Stimulated activated memory B cell treated with anti-CD40 and anti-IgM and Interleukin-4, amounts not matched to agents 10 μg/mL and 1 μg/mL and 100 μg/mL, for 72 hours (primary cell): ENCODE measurements around the gene VWA7.

Experiments
- ATAC-seq: fragments of 150-1000 bp; cut with Tn5 transposase; 2 replicates; pipeline ENCODE4 v1.10.0; 2021
- H3K27ac Mint-ChIP-seq: one replicate; pipeline ENCODE4 v1.8.0; 2022; ENCODE audit warnings: mild to moderate bottlenecking, mixed read lengths
- H3K27me3 Mint-ChIP-seq: one replicate; pipeline ENCODE4 v1.8.0; 2022; ENCODE audit warnings: mixed read lengths
- H3K36me3 Mint-ChIP-seq: one replicate; pipeline ENCODE4 v1.8.0; 2022; ENCODE audit warnings: mixed read lengths
- H3K4me1 Mint-ChIP-seq: one replicate; pipeline ENCODE4 v1.8.0; 2022; ENCODE audit warnings: mixed read lengths
- H3K4me3 Mint-ChIP-seq: one replicate; pipeline ENCODE4 v1.8.0; 2022; ENCODE audit warnings: mild to moderate bottlenecking, moderate library complexity, mixed read lengths
- H3K9me3 Mint-ChIP-seq: one replicate; pipeline ENCODE4 v1.8.0; 2022; ENCODE audit warnings: mixed read lengths

VWA7 gene

DNA sequence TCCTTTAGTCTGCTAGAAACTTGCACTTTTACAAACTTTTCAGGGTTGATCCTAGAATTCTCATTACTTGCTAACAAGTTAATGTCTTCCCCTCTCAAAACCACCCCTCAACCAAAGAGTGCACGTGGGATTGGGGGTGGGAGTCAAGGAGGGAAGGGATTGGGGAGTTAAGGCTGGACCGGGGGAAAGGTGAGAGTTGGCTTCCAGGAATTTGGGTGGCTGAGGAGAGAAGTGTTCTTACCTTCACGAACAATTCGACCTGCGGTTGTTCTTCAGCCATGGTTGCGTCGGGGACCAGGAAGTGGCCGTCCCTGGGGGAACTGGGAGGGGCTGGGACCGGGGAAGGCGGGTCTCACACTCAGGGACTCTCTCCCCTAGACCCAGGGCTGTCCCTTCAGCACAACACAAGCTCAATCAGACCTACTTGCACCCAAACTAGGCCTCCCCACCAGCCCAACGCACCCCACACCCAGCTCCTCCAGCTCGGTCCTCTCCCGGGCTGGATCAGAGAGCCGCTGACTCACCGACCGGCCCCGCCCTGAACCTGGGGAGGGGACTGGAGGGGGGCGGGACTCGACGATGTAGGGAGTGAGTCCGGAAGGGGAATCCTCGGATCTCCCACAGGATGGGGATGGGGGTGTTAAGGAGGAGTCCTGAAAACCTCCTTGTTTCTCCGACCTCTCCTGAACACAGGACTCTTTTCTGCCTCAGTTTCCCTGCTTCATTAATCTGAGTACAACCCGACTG is 40.9 kb downstream of the VWA7 start, which contains the start of gene CLIC1:
Gene CLIC1, minus strand, starts transcription at position 510 of the 747 bp plus-strand sequence. Its CDS starts 230 bp downstream, at position 280.
- H3K4me1 Mint-ChIP-seq, result peaks cover 63% of the 10 kb centered on the region
- ATAC-seq, result peak; percentile 69
- no peaks in the 10 kb centered on the region for H3K27me3 Mint-ChIP-seq
- H3K4me3 Mint-ChIP-seq, result peak within 1 kb of the TSS; percentile 95
- peaks cover 24% of the 10 kb centered on the region for H3K36me3 Mint-ChIP-seq
- H3K9me3 Mint-ChIP-seq, result no peaks in the 10 kb centered on the region
- peak within 1 kb of the TSS; percentile 90 for H3K27ac Mint-ChIP-seq

DNA sequence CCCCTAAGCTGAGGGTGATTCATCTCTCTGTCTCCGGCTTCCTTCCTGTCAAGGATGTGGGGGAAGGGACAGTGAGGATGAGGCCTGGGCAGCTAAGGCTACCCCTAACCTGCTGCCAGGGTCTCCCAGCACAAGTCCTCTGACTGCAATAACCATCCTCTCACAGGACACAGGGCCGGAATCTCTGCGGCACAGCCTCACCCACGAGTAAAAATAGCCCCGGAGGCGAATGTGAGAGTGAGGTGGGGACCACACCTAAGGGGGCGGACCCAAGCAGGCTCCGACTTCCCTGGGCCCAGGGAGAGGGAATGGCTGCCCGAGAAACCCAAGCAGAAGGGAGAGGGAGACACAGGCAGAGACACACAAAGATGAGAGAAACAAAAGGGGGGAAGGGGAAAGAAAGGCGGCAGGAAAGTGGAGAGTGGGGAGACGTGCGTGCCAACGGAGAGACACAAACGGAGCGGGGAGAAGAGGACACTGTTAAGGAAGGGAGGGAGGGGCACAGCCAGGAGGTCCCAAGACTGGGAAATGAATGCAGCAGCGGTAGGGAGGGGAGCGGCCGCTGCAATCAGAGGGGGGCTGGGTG is 42.2 kb downstream of the VWA7 start:
- peak overlapping the region; percentile 90 for H3K27ac Mint-ChIP-seq
- H3K27me3 Mint-ChIP-seq, result no peaks in the 10 kb centered on the region
- peaks cover 36% of the 10 kb centered on the region for H3K36me3 Mint-ChIP-seq
- H3K9me3 Mint-ChIP-seq, result no peaks in the 10 kb centered on the region
- peaks cover 63% of the 10 kb centered on the region for H3K4me1 Mint-ChIP-seq
- peak overlapping the region; percentile 95 for H3K4me3 Mint-ChIP-seq
- ATAC-seq, result peak; percentile 35

DNA sequence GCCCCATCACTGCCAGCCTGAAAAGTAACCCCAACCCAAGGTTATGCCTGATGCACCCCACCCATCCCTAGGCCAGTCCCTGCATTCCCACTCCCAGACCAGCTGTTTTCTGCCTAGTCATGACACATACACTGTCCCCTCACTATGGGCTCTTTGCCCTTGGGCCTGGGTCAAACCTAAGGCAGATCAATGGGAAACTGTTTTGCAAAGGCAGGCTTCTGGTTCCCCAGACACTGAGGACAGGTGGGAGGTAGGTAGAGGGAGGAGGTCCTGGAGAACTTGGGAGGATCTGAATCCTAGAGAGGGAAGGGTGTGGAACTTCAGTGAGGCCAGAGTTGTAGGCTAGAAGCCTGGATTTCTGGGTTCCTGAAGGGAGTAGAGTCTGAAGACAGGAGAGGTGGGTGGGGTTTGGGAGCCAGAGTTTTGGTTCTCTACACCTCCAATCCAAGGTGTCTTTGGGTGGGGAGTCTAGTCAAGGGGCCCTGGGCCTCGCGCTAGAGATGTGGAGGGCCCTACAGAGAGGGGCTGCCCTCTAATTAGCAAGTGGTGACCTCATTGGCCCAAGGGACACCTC is 42.8 kb downstream of the VWA7 start:
- Mint-ChIP-seq H3K27ac (peak overlapping the region; percentile 90), H3K4me3 (peak overlapping the region; percentile 95), H3K4me1 (peaks cover 58% of the 10 kb centered on the region), H3K9me3 (no peaks in the 10 kb centered on the region), H3K27me3 (no peaks in the 10 kb centered on the region), H3K36me3 (peaks cover 36% of the 10 kb centered on the region)
- ATAC-seq, result no peak

DNA sequence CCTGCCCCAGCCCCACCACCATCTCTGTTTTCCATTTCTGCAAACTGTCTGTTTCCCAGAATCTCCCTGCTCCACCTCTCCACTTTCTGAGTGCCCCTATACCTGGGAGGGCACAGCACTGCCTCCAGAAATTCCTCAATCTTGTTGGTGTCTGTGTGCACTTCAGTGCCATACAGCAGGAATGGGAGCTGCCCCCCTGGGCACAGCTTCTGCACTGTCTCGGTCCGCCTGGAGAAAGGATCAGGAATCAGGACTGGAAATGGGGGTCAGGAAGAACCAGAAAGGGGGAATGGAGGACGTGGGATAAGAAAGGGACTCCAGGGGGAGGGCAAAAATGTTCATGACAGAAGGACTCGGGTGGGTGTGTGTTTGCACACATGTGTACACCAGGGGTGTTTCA is 43.4 kb downstream of the VWA7 start:
- H3K9me3 Mint-ChIP-seq, result no peaks in the 10 kb centered on the region
- ATAC-seq, result no peak
- H3K36me3 Mint-ChIP-seq, result peaks cover 36% of the 10 kb centered on the region
- no peaks in the 10 kb centered on the region for H3K27me3 Mint-ChIP-seq
- peaks cover 58% of the 10 kb centered on the region for H3K4me1 Mint-ChIP-seq
- H3K27ac Mint-ChIP-seq, result peak overlapping the region; percentile 90
- peak overlapping the region; percentile 39 for H3K4me3 Mint-ChIP-seq

DNA sequence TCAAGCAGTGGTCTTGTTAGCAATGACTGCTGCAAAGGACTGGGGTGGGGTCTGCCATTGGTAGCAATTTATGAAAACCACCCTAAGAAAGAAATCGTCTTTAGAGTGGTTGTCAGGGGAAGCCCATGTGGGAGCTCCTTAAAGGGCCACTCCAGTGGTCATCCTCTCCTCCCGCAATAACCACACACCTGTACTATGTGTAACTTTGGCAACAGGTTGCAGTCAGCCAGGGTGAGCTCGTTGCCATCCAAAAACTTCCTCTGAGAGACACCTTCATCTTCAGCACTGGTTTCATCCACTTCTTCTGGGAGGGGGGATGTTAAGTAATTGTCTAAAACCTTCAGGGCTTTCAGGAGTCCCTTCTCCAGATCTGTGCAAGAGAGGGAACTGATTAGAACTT is 45.1 kb downstream of the VWA7 start:
- H3K4me3 Mint-ChIP-seq, result no peak overlapping the region
- H3K27me3 Mint-ChIP-seq, result no peaks in the 10 kb centered on the region
- H3K36me3 Mint-ChIP-seq, result peaks cover 39% of the 10 kb centered on the region
- no peak for ATAC-seq
- H3K27ac Mint-ChIP-seq, result no peak overlapping the region
- peaks cover 57% of the 10 kb centered on the region for H3K4me1 Mint-ChIP-seq
- no peaks in the 10 kb centered on the region for H3K9me3 Mint-ChIP-seq

DNA sequence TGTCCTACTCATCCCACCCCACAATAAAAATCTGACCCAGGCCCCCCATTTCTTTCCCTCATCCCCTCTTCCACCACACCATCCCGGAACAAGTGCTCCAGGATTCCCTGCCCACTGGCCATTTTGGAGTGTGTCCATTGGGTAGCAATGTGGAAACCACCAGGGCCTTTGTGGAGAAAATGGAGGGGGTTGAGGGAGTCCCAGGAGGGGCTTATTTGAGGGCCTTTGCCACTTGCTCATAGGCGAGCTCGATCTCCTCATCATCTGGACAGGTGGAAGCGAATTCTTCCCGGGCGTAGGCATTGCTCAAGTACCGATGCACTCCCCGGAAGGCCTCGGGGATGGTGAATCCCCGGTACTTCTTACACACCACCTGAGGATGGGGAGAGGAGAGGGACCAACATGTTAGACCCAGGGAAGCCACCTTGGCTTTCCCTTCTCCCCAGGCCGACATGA is 46.5 kb downstream of the VWA7 start:
- ATAC-seq, result no peak
- no peaks in the 10 kb centered on the region for H3K27me3 Mint-ChIP-seq

DNA sequence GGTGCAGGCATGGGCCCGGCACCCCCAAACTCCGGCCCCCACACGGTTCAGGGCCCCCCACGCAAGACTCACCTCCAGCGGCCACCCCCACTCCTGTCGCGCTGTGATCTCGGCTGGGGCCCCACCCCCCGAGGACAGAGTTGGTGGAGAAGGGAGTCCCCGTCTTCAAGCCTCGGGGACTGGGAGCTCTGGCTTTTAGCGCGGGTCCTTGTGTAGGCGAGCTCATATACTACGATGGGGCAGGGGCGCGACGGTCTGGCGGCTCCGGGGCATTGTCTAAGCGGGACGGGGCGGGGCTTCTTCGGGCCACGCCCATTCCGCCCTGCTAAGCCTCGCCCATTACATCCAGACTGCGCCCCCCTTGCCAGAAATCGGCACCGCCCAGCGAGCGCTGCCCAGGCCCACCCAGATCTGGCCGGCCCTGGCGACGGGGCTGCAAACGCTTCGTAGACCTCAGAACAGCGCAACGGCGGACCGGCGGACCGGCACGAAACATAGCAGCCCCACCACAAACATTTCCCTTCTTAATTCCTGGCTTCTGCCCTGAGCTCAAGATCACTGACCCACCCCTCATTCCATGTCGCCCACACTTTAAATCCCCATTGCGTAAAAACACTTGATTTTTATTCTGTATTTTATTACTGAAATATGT is 47.0 kb downstream of the VWA7 start:
- peak; percentile 77 for ATAC-seq
- Mint-ChIP-seq H3K4me1 (peaks cover 68% of the 10 kb centered on the region), H3K4me3 (peak overlapping the region; percentile 98), H3K27me3 (no peaks in the 10 kb centered on the region), H3K27ac (peak overlapping the region; percentile 86), H3K36me3 (peaks cover 50% of the 10 kb centered on the region), H3K9me3 (no peaks in the 10 kb centered on the region)

More for the DNA sequence above, 46.5 kb downstream of the VWA7 start:
- peak overlapping the region; percentile 86 for H3K27ac Mint-ChIP-seq
- H3K4me1 Mint-ChIP-seq, result peaks cover 64% of the 10 kb centered on the region
- H3K36me3 Mint-ChIP-seq, result peaks cover 50% of the 10 kb centered on the region
- H3K4me3 Mint-ChIP-seq, result peak overlapping the region; percentile 98
- H3K9me3 Mint-ChIP-seq, result no peaks in the 10 kb centered on the region

DNA sequence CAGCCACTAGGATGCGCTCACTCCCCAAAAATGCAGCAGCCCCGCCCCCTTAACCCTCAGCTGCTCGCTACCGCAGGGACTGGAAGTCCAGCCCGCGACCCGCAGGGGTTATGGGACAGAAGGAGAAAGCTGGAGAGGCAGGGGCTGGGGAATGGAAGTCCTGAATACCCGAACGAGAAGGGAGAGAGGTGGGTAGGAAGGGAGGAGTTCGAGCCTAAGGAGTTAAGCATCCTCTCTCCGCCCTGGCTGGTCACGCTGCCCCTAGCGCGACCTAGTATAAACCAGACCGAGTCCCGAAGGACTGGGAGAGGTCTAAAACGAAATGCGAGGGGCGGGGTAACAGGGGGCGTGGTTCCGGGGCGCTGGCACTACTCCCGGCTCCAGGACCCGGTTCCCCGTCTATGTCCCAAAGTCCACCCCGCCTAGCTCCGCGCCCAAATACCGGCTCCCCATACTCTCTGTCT is 47.6 kb downstream of the VWA7 start:
- Mint-ChIP-seq H3K27me3 (no peaks in the 10 kb centered on the region), H3K27ac (peak overlapping the region; percentile 86), H3K9me3 (no peaks in the 10 kb centered on the region), H3K4me1 (peaks cover 63% of the 10 kb centered on the region), H3K4me3 (peak overlapping the region; percentile 98), H3K36me3 (peaks cover 47% of the 10 kb centered on the region)
- peak; percentile 87 for ATAC-seq

DNA sequence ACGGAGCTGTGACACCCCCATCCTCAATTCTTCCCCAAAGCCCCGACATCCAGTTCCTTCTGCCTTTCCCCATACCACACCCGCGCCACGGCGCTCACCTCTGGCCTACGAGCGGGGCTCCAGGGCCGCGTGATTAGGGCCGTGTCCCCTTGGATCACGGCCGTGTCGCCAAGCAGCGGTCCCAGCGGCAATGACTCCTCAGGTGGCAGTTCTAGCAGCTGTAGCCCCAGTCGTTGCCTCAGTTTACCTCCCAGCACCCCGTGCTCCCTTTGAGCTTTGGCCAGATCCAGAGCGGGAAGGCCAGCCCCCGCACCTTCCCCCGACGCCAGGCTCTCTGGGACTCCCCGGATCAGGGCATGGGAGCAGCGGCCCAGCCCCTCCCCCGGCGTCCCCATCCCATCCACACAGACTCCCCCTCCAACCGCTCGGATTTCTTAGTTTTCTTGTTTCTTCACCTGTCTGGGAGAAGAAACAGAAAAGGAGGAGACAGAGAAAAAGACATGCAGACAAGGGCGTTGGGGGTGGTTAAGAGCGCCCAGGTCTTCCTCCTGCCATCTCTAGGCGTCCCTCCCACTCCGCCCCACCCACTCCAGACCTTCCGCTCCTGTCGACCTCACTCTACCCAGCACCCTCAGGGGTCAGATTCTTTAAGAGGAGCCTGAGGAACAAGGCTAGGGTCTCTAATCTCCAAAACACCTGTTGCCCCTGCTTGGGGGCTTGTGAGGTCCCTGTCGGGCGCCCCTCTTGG is 48.2 kb downstream of the VWA7 start, which contains the start of gene DDAH2:
Gene DDAH2, minus strand, starts transcription at position 533 of the 748 bp plus-strand sequence. Its CDS starts 138 bp downstream, at position 395.
- no peaks in the 10 kb centered on the region for H3K27me3 Mint-ChIP-seq
- ATAC-seq, result peak; percentile 38
- peak within 1 kb of the TSS; percentile 86 for H3K27ac Mint-ChIP-seq
- no peaks in the 10 kb centered on the region for H3K9me3 Mint-ChIP-seq
- H3K4me3 Mint-ChIP-seq, result peak within 1 kb of the TSS; percentile 98
- peaks cover 58% of the 10 kb centered on the region for H3K4me1 Mint-ChIP-seq
- H3K36me3 Mint-ChIP-seq, result peaks cover 47% of the 10 kb centered on the region

DNA sequence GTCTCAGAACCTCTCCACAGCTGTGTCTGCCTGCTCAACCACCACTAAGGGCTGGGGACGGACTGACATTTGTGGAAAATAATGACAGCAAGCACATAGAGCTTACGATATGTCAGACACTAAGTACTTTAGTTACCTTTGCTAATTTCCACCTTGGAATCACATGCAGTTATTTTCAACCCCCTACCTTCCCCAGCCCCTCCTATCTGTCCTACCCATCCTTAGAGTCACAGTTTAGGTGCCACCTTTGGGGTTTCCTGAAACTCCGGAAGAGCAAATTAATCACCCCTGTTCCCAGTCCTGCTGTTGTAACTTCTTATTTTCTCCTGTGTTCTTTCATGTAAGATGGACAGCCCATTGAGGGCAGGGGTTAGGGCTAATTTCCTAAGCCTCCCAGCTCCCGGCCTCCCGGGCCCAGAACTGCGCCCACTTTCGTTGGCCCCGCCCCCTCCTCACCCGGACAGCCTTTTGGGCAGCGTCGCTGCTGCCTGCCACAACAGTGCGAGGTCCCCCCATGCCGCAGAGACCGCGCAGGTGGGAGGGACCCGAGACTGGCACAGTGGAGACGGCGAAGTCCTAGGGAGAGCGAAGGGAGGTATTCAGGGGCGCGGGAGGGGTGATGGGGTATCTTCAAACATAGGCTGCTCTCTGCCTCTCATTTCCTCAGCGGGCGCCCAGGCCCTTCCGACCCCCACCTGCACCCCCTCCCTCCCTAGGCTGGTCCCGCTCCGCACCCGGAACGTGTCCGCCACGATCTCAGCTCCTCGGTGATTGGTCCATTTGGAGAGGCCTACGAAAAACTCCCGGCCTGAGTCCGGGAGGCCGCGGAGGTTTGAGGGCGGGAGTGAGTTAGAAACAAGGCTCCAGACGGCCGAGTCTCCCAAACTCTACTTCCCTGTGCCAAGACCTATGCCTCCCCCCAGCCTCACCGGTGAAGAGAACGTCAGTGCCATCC is 49.1 kb downstream of the VWA7 start:
- no peak for ATAC-seq
- H3K4me1 Mint-ChIP-seq, result peaks cover 60% of the 10 kb centered on the region
- no peaks in the 10 kb centered on the region for H3K27me3 Mint-ChIP-seq
- peak overlapping the region; percentile 86 for H3K27ac Mint-ChIP-seq
- peaks cover 38% of the 10 kb centered on the region for H3K36me3 Mint-ChIP-seq
- peak overlapping the region; percentile 98 for H3K4me3 Mint-ChIP-seq
- no peaks in the 10 kb centered on the region for H3K9me3 Mint-ChIP-seq

DNA sequence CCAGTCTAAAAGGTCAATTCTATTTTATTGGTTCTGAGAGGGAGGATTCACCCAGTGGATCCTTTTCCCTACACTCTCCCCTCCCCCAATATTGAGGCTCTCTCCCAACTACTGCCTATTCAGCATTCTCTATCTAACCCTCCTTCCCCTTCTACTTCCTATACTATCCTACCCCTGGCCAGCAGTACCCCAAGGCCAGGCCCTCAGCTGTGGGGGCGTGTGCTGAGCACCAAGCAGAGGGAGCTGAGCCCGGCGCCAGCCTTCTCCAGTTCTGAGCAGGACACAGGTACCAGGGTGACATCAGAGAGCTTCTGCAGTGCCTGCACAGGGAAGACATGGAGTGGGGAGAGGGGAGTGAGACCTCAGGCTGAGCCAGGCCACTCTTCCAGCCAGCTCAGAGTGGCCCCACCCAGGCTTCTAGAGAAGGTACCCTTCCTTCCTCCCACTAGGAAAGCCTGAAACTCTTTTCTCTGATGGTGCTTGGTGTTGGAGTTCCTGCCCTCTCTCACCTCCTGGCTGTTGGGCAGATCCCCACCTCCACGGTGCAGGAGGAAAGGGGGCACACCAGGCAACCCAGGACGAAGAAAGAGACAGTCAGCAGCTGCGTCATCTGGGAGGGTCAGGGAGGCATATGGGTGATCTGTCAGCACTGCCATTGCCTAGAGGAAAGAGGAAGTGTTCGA is 50.0 kb downstream of the VWA7 start:
- Mint-ChIP-seq H3K27ac (peak overlapping the region; percentile 86), H3K27me3 (no peaks in the 10 kb centered on the region), H3K4me1 (peaks cover 60% of the 10 kb centered on the region), H3K9me3 (no peaks in the 10 kb centered on the region), H3K4me3 (peak overlapping the region; percentile 71), H3K36me3 (peaks cover 38% of the 10 kb centered on the region)
- peak; percentile 86 for ATAC-seq

DNA sequence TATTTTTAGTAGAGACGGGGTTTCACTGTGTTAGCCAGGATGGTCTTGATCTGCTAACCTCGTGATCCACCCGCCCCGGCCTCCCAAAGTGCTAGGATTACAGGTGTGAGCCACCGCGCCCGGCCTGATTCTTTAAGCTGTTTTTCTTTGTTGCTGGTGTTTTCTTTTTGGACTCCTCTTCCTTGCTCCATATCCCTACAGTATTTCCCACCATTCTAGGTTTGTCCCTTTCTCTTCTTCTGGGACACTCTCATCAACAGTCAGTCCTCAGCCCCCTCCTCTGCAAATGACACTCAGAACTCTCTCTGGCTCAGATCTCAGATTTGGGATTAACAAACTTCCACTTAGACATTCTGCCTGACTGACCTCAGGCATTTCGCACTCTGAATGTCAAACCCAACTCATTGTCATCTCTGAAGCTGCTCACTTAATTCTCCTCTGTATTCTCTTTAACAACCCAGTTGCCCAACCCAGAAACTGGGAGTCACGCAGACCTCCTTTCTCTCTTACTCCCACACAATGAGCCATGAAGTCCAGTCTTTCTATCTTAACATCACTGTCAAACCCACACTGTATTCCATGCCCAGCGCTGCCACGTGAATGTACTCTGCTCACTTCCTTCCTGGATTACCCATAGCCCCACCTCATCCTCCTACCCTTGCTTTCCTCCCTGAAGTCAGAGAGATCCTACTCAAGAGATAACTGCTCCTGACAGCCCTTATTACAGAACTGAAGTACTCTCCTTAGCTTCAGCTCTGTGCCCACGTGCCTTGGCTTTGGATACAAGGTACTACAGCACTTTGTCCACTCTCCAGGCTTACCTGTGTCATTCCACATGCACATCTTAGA is 51.4 kb downstream of the VWA7 start:
- Mint-ChIP-seq H3K9me3 (no peaks in the 10 kb centered on the region), H3K27ac (peak overlapping the region; percentile 86), H3K36me3 (peaks cover 32% of the 10 kb centered on the region), H3K4me1 (peaks cover 59% of the 10 kb centered on the region), H3K27me3 (no peaks in the 10 kb centered on the region), H3K4me3 (no peak overlapping the region)
- ATAC-seq, result no peak
